ENCODE results near the gene RBM17. TPM values are rescaled to one million over a fixed set of nuclear protein-coding genes. Genes with fewer than 3 reads are reported as not detected.
A peak's percentile ranks its signal among the peaks of the same experiment; 100 is the strongest.

Gene RBM17
- total RNA-seq, 1 experiment from 2014 or later = 160 TPM

- CTCF ChIA-PET = interaction anchor here (1.8 kb wide), 1 partner anchor 255 kb away, joined by 6 read pairs; no protein-coding TSS in a partner anchor
- H3K27me3 Mint-ChIP-seq (ENCODE audit: low read depth) = peaks cover 22% of the 10 kb centered on the region
- H3K36me3 Mint-ChIP-seq = no peaks in the 10 kb centered on the region
- ATAC-seq = no peak
- peak overlapping the region; percentile 38; the same call in 1 of the 2 replicates for H3K4me3 Mint-ChIP-seq
- H3K9me3 Mint-ChIP-seq = no peaks in the 10 kb centered on the region
- DNase-seq (ENCODE audit: low spot score) = no peak
- POLR2A ChIA-PET = no interaction called here
- TF ChIP-seq CREM (CRISPR knock-in tag; IDR thresholded peaks at IDR 0.05) (no peak), IRF2 (CRISPR knock-in tag; IDR thresholded peaks at IDR 0.05; ENCODE audit: borderline replicate concordance, low read depth) (no peak), ATF2 (CRISPR knock-in tag; IDR thresholded peaks at IDR 0.05; ENCODE audit: borderline replicate concordance, low read depth) (no peak), ZMAT4 (CRISPR knock-in tag; IDR thresholded peaks at IDR 0.05) (no peak), TEAD1 (CRISPR knock-in tag; IDR thresholded peaks at IDR 0.05) (no peak), PRRX2 (CRISPR knock-in tag; IDR thresholded peaks at IDR 0.05) (no peak), TP53 (CRISPR knock-in tag; IDR thresholded peaks at IDR 0.05) (no peak), MXD4 (CRISPR knock-in tag; IDR thresholded peaks at IDR 0.05; ENCODE audit: borderline replicate concordance) (no peak), ZNF416 (CRISPR knock-in tag; IDR thresholded peaks at IDR 0.05) (no peak), FOXP4 (CRISPR knock-in tag; IDR thresholded peaks at IDR 0.05) (no peak), ZBTB21 (CRISPR knock-in tag; IDR thresholded peaks at IDR 0.05; ENCODE audit: borderline replicate concordance) (no peak), ZBTB43 (CRISPR knock-in tag; IDR thresholded peaks at IDR 0.05) (no peak), RELA (CRISPR knock-in tag; IDR thresholded peaks at IDR 0.05; ENCODE audit: borderline replicate concordance) (no peak), ERG (CRISPR knock-in tag; IDR thresholded peaks at IDR 0.05) (no peak), CDX4 (CRISPR knock-in tag; IDR thresholded peaks at IDR 0.05; ENCODE audit: borderline replicate concordance) (no peak), GABPB1 (CRISPR knock-in tag; IDR thresholded peaks at IDR 0.05) (no peak), USF1 (CRISPR knock-in tag; IDR thresholded peaks at IDR 0.05) (no peak)
- H3K4me1 Mint-ChIP-seq = peaks cover 24% of the 10 kb centered on the region
- no peak overlapping the region for H3K27ac Mint-ChIP-seq
These were observed 58.1 kb downstream of the RBM17 start for GRCh38 chr10:6146921-6147320.

GRCh38 chr10:6148251-6148701 lies 59.4 kb downstream of the RBM17 start:
- POLR2A ChIA-PET = interaction anchor here (0.5 kb wide), 1 partner anchor 247 kb away, joined by 5 read pairs; no protein-coding TSS in a partner anchor
- TF ChIP-seq EMX1 (CRISPR knock-in tag; IDR thresholded peaks at IDR 0.05) (no peak), AFF4 (CRISPR knock-in tag; IDR thresholded peaks at IDR 0.05; ENCODE audit: borderline replicate concordance) (no peak), RELA (CRISPR knock-in tag; IDR thresholded peaks at IDR 0.05; ENCODE audit: borderline replicate concordance) (no peak)

More at GRCh38 chr10:6148251-6148701, 59.4 kb downstream of the RBM17 start:
- H3K36me3 Mint-ChIP-seq = no peaks in the 10 kb centered on the region
- H3K27ac Mint-ChIP-seq = 0 out of 2 replicates have a peak overlapping the region, but pooled peaks have one; percentile 11
- no peak for ATAC-seq
- H3K4me1 Mint-ChIP-seq = peaks cover 33% of the 10 kb centered on the region
- H3K9me3 Mint-ChIP-seq = no peaks in the 10 kb centered on the region
- CTCF ChIA-PET = interaction anchor here (1.4 kb wide), 1 partner anchor 54 kb away, joined by 4 read pairs; the partner anchor contains the start of gene PFKFB3
- no peak overlapping the region for H3K4me3 Mint-ChIP-seq
- H3K27me3 Mint-ChIP-seq (ENCODE audit: low read depth) = peaks cover 12% of the 10 kb centered on the region
- no peak for DNase-seq (ENCODE audit: low spot score)
